Ascending aorta (tissue), 2 donors: ENCODE measurements around the gene DDX5. TPM values are rescaled to one million over a fixed set of nuclear protein-coding genes. Genes with fewer than 3 reads are reported as not detected.

ENCODE experiments used
- DNase-seq, 2 donors: peaks; one replicate each; pipeline ENCODE4 v3.0.0-alpha.2; 2019; ENCODE audit warnings: low spot score in 2 of 2
- H3K27ac ChIP-seq, 2 donors: fragments of 200-600 bp; sonication (generic); one replicate each; pipeline ENCODE4 v1.5.1; 2016 to 2017; ENCODE audit warnings: mild to moderate bottlenecking in 1 of 2
- H3K27me3 ChIP-seq: fragments of 200-600 bp; sonication (generic); one replicate; pipeline ENCODE4 v1.5.1; 2017
- H3K36me3 ChIP-seq, 2 donors: fragments of 200-600 bp; sonication (generic); one replicate each; pipeline ENCODE4 v1.5.1; 2016
- H3K4me1 ChIP-seq, 2 donors: fragments of 200-600 bp; sonication (generic); one replicate each; pipeline ENCODE4 v1.5.1; 2016 to 2017; ENCODE audit warnings: mild to moderate bottlenecking in 1 of 2
- H3K4me3 ChIP-seq, 2 donors: fragments of 200-600 bp; sonication (generic); one replicate each; pipeline ENCODE4 v1.5.1; 2016 to 2017; ENCODE audit warnings: mild to moderate bottlenecking in 1 of 2
- H3K9me3 ChIP-seq, 2 donors: fragments of 200-600 bp; sonication (generic); one replicate each; pipeline ENCODE4 v1.5.1; 2016
- intact Hi-C: fragments of 100-400 bp; cut with DNase I; formaldehyde crosslinking; loops from one replicate; pipeline ENCODE4 v1.15.1; 2023
- total RNA-seq: library from RNA; depleted of rRNA; stranded (reverse); fragments of >200 nt; gene quantifications from one replicate; pipeline ENCODE4 v1.1.0, GENCODE V29; 2016
- TF ChIP-seq, protein P1 (sequence below), 3 experiments: fragments of 200-600 bp in 2 of 3; fragments of 450-650 bp in 1 of 3; sonication (generic) in 2 of 3; IDR thresholded peaks; one replicate each; pipeline ENCODE4 v1.5.1; 2016 to 2019; ENCODE audit warnings: antibody characterized with exemption in 3 of 3, mild to moderate bottlenecking in 1 of 3, moderate library complexity in 1 of 3

DDX5 gene
- total RNA-seq, 1 donor from 2014 or later = 564 TPM

DNA sequence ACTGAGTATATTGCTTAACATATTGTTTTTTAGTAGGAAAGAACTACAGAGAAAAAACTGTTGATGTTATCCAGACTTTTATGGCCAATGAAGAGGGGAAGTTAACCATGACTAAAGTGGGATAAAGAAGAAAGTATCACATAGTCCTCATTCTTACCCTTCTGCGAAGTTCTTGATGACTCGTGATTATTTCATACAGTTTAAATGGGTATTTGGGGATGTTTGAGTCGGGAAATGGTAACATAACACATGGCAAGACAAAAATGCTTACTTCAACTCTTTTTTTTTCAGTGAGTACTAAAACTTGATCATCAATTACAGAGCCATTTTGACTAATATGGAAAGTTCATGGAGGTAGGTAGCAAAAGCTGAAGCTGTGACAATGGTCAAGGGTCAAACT, 14.1 kb downstream of the DDX5 start:
- Histone ChIP-seq H3K27me3 (no peaks in the 10 kb centered on the region), H3K36me3 (peaks cover 26 to 42% of the 10 kb centered on the region in 2 donors)
- intact Hi-C loops = loop anchor here (10.0 kb wide), 1 partner anchor 167 kb away; no protein-coding TSS in a partner anchor

DNA sequence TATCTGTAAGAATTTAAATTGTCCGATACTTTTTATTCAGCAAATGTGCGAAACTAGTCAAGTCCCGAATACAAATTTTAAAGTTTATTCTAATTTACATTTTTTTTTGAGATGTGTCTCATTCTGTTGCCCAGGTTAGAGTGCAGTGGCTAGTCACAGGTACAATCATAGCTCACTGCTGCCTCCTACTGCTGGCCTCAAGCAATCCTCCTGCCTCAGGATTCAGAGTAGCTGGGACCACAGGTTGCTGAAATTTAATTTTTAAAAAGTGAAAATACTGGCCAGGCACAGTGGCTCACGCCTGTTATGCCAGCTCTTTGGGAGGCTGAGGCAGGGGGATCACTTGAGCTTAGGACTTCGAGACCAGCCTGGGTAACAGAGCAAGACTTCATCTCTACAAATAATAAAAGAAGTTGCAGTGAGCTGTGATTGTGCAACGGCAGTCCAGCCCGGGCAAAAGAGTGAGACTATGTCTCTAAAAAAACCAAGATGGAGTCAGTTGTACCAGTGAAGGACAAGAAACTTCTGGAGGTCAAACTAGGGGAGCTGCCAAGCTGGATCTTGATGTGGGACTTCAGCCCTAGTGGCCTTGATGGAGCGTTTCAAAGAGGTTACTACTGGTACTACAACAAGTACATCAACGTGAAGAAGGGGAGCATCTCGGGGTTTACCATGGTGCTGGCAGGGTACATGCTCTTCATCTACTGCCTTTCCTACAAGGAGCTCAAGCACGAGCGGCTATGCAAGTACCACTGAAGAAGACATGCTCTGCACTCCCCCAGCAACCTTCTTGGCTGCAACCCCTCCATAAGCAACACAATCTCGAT, 14.8 kb downstream of the DDX5 start:
- TF ChIP-seq, protein P1, sequence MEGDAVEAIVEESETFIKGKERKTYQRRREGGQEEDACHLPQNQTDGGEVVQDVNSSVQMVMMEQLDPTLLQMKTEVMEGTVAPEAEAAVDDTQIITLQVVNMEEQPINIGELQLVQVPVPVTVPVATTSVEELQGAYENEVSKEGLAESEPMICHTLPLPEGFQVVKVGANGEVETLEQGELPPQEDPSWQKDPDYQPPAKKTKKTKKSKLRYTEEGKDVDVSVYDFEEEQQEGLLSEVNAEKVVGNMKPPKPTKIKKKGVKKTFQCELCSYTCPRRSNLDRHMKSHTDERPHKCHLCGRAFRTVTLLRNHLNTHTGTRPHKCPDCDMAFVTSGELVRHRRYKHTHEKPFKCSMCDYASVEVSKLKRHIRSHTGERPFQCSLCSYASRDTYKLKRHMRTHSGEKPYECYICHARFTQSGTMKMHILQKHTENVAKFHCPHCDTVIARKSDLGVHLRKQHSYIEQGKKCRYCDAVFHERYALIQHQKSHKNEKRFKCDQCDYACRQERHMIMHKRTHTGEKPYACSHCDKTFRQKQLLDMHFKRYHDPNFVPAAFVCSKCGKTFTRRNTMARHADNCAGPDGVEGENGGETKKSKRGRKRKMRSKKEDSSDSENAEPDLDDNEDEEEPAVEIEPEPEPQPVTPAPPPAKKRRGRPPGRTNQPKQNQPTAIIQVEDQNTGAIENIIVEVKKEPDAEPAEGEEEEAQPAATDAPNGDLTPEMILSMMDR (IDR thresholded peaks at IDR 0.05) = peak; percentile 23 to 44 (median 24)
- intact Hi-C loops = loop anchor here (10.0 kb wide), 1 partner anchor 166 kb away; no protein-coding TSS in a partner anchor
- Histone ChIP-seq H3K9me3 (no peaks in the 10 kb centered on the region), H3K36me3 (peaks cover 26 to 45% of the 10 kb centered on the region in 2 donors), H3K27ac (no peak overlapping the region), H3K4me1 (peaks cover 9 to 15% of the 10 kb centered on the region in 2 donors), H3K27me3 (no peaks in the 10 kb centered on the region), H3K4me3 (no peak overlapping the region)
- no peak for DNase-seq

More for the DNA sequence above, 14.1 kb downstream of the DDX5 start:
- Histone ChIP-seq H3K27ac (no peak overlapping the region), H3K4me1 (peaks cover 9 to 15% of the 10 kb centered on the region in 2 donors), H3K4me3 (no peak overlapping the region), H3K9me3 (no peaks in the 10 kb centered on the region)
- DNase-seq = no peak
- TF ChIP-seq, protein P1 (IDR thresholded peaks at IDR 0.05) = no peak

DNA sequence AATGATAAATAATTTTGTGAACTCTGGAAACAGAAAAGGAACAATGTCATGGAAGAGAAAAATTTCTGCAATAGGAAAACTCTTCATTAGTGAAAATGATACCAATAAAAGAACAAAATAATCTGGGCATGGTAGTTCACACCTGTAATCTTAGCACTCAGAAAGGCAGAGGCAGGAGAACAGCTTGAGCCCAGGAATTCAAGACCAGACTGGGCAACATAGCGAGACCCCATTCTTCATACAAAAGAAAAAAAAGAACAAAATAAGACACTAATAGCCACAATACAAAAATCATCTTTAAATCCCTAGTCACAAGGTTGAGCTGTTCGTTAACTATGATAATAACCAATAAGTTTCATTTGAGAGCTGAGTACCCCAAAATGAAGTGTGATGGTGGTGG, 17.8 kb downstream of the DDX5 start:
- H3K9me3 ChIP-seq = no peaks in the 10 kb centered on the region
- H3K4me1 ChIP-seq = no peaks in the 10 kb centered on the region
- DNase-seq = no peak
- TF ChIP-seq, protein P1 (IDR thresholded peaks at IDR 0.05) = no peak
- intact Hi-C loops = loop anchor here (5.0 kb wide), 1 partner anchor 66 kb away; no protein-coding TSS in a partner anchor
- no peak overlapping the region for H3K4me3 ChIP-seq
- H3K27ac ChIP-seq = no peak overlapping the region
- peaks cover 27 to 63% of the 10 kb centered on the region in 2 donors for H3K36me3 ChIP-seq
- no peaks in the 10 kb centered on the region for H3K27me3 ChIP-seq

DNA sequence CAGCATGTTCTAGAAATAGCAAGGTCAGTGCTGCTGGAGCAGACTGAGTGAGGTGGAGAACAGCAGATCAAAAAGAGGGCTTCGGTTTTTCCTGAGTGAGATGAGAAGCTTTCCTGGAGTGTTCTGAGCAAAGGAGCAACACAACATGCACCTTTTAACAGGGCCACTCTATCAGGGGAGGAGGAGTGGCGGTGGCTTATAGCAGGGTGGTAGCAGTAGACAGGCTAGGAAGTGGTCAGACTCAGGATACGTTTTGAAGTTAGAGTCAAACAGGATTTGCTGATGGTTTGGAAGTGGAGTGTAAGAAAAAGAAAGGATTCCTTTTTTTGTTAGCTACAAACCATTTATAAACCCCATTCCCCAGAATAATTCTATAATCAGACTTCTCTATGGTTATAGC, 21.7 kb downstream of the DDX5 start:
- Histone ChIP-seq H3K4me1 (no peaks in the 10 kb centered on the region), H3K27ac (no peak overlapping the region), H3K36me3 (peaks cover 25 to 62% of the 10 kb centered on the region in 2 donors), H3K27me3 (no peaks in the 10 kb centered on the region), H3K9me3 (no peaks in the 10 kb centered on the region), H3K4me3 (no peak overlapping the region)
- TF ChIP-seq, protein P1 (IDR thresholded peaks at IDR 0.05) = no peak
- DNase-seq = no peak
- intact Hi-C loops = no loop called here

DNA sequence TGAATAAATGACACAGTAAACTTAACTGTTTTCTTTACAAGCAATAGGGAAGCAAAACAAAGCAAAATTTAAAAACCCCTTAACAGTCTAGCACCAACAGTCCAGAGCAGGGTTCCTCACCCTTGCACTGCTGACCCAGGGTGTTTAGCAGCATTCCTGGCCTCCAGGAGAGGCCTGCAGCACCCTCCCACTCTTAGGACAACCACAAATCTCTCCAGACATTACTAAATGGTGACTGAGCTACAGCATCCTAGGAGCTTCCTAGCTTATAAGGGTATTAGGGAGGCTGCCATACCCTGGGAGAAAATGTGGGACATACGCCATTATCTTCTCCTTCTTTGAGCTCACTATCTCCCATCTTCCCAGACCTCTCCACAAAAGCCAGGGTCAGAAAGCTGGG, 25.1 kb downstream of the DDX5 start:
- no peaks in the 10 kb centered on the region for H3K9me3 ChIP-seq
- no peak for DNase-seq
- TF ChIP-seq, protein P1 (IDR thresholded peaks at IDR 0.05) = no peak
- intact Hi-C loops = no loop called here
- H3K4me3 ChIP-seq = no peak overlapping the region
- no peak overlapping the region for H3K27ac ChIP-seq
- H3K4me1 ChIP-seq = no peaks in the 10 kb centered on the region
- no peaks in the 10 kb centered on the region for H3K27me3 ChIP-seq
- peaks cover 22 to 58% of the 10 kb centered on the region in 2 donors for H3K36me3 ChIP-seq
